ENCODE data around the gene AQP5.

The AQP5 gene

GRCh38 chr12:49946086-49946485 lies 15.6 kb upstream of the AQP5 start:
- Histone ChIP-seq H3K4me1 (ENCODE audit: control insufficient read depth, insufficient read depth, low read length) (peaks cover 27% of the 10 kb centered on the region), H3K9me3 (ENCODE audit: control insufficient read depth, low read length) (no peaks in the 10 kb centered on the region), H3K27me3 (ENCODE audit: control insufficient read depth, insufficient read depth, low read length) (no peaks in the 10 kb centered on the region), H3K9ac (ENCODE audit: low read length) (no peak overlapping the region), H3K36me3 (ENCODE audit: control insufficient read depth, insufficient read depth, low read length) (no peaks in the 10 kb centered on the region), H3K4me3 (ENCODE audit: low read length) (no peak overlapping the region)

GRCh38 chr12:49946497-49946896 lies 15.2 kb upstream of the AQP5 start:
- peaks cover 27% of the 10 kb centered on the region for H3K4me1 ChIP-seq (ENCODE audit: control insufficient read depth, insufficient read depth, low read length)
- no peak overlapping the region for H3K9ac ChIP-seq (ENCODE audit: low read length)
- H3K4me3 ChIP-seq (ENCODE audit: low read length), result no peak overlapping the region
- H3K36me3 ChIP-seq (ENCODE audit: control insufficient read depth, insufficient read depth, low read length), result no peaks in the 10 kb centered on the region
- H3K27me3 ChIP-seq (ENCODE audit: control insufficient read depth, insufficient read depth, low read length), result no peaks in the 10 kb centered on the region
- no peaks in the 10 kb centered on the region for H3K9me3 ChIP-seq (ENCODE audit: control insufficient read depth, low read length)

- no peaks in the 10 kb centered on the region for H3K9me3 ChIP-seq (ENCODE audit: control insufficient read depth, low read length)
- H3K4me3 ChIP-seq (ENCODE audit: low read length), result no peak overlapping the region
- no peaks in the 10 kb centered on the region for H3K27me3 ChIP-seq (ENCODE audit: control insufficient read depth, insufficient read depth, low read length)
- peaks cover 33% of the 10 kb centered on the region for H3K4me1 ChIP-seq (ENCODE audit: control insufficient read depth, insufficient read depth, low read length)
- no peak overlapping the region for H3K9ac ChIP-seq (ENCODE audit: low read length)
- H3K36me3 ChIP-seq (ENCODE audit: control insufficient read depth, insufficient read depth, low read length), result no peaks in the 10 kb centered on the region
These were observed 14.0 kb upstream of the AQP5 start for GRCh38 chr12:49947593-49948226.

GRCh38 chr12:49948866-49949845 lies 12.5 kb upstream of the AQP5 start:
- Histone ChIP-seq H3K36me3 (ENCODE audit: control insufficient read depth, insufficient read depth, low read length) (no peaks in the 10 kb centered on the region), H3K9me3 (ENCODE audit: control insufficient read depth, low read length) (no peaks in the 10 kb centered on the region), H3K27me3 (ENCODE audit: control insufficient read depth, insufficient read depth, low read length) (peaks cover under 1% of the 10 kb centered on the region), H3K4me3 (ENCODE audit: low read length) (no peak overlapping the region), H3K9ac (ENCODE audit: low read length) (no peak overlapping the region), H3K4me1 (ENCODE audit: control insufficient read depth, insufficient read depth, low read length) (peaks cover 30% of the 10 kb centered on the region)

GRCh38 chr12:49949866-49950265 lies 11.8 kb upstream of the AQP5 start:
- no peaks in the 10 kb centered on the region for H3K36me3 ChIP-seq (ENCODE audit: control insufficient read depth, insufficient read depth, low read length)
- H3K27me3 ChIP-seq (ENCODE audit: control insufficient read depth, insufficient read depth, low read length), result peaks cover 7% of the 10 kb centered on the region
- no peak overlapping the region for H3K9ac ChIP-seq (ENCODE audit: low read length)
- no peak overlapping the region for H3K4me3 ChIP-seq (ENCODE audit: low read length)
- H3K9me3 ChIP-seq (ENCODE audit: control insufficient read depth, low read length), result no peaks in the 10 kb centered on the region
- peaks cover 30% of the 10 kb centered on the region for H3K4me1 ChIP-seq (ENCODE audit: control insufficient read depth, insufficient read depth, low read length)

- Histone ChIP-seq H3K4me3 (ENCODE audit: low read length) (no peak within 1 kb of the TSS), H3K36me3 (ENCODE audit: control insufficient read depth, insufficient read depth, low read length) (no peaks in the 10 kb centered on the region), H3K9ac (ENCODE audit: low read length) (no peak within 1 kb of the TSS), H3K9me3 (ENCODE audit: control insufficient read depth, low read length) (no peaks in the 10 kb centered on the region), H3K4me1 (ENCODE audit: control insufficient read depth, insufficient read depth, low read length) (peaks cover 25% of the 10 kb centered on the region), H3K27me3 (ENCODE audit: control insufficient read depth, insufficient read depth, low read length) (peaks cover 12% of the 10 kb centered on the region)
These were observed 11.1 kb upstream of the AQP5 start, which contains the start of gene AQP2 for GRCh38 chr12:49950273-49951251. TSS of gene AQP2 (plus strand) at chr12:49950737. CDS start at chr12:49950831, 94 bp downstream.

GRCh38 chr12:49951411-49952240 lies 10.0 kb upstream of the AQP5 start:
- no peak overlapping the region for H3K9ac ChIP-seq (ENCODE audit: low read length)
- H3K36me3 ChIP-seq (ENCODE audit: control insufficient read depth, insufficient read depth, low read length), result no peaks in the 10 kb centered on the region
- H3K4me1 ChIP-seq (ENCODE audit: control insufficient read depth, insufficient read depth, low read length), result peaks cover 21% of the 10 kb centered on the region
- no peaks in the 10 kb centered on the region for H3K9me3 ChIP-seq (ENCODE audit: control insufficient read depth, low read length)
- H3K27me3 ChIP-seq (ENCODE audit: control insufficient read depth, insufficient read depth, low read length), result peaks cover 22% of the 10 kb centered on the region
- H3K4me3 ChIP-seq (ENCODE audit: low read length), result no peak overlapping the region

- Histone ChIP-seq H3K4me1 (ENCODE audit: control insufficient read depth, insufficient read depth, low read length) (peaks cover 21% of the 10 kb centered on the region), H3K36me3 (ENCODE audit: control insufficient read depth, insufficient read depth, low read length) (no peaks in the 10 kb centered on the region), H3K4me3 (ENCODE audit: low read length) (no peak overlapping the region), H3K27me3 (ENCODE audit: control insufficient read depth, insufficient read depth, low read length) (peaks cover 30% of the 10 kb centered on the region), H3K9ac (ENCODE audit: low read length) (no peak overlapping the region), H3K9me3 (ENCODE audit: control insufficient read depth, low read length) (no peaks in the 10 kb centered on the region)
These were observed 9.1 kb upstream of the AQP5 start for GRCh38 chr12:49952391-49953055.

GRCh38 chr12:49953151-49953550 lies 8.5 kb upstream of the AQP5 start:
- H3K27me3 ChIP-seq (ENCODE audit: control insufficient read depth, insufficient read depth, low read length), result peaks cover 36% of the 10 kb centered on the region
- H3K4me3 ChIP-seq (ENCODE audit: low read length), result no peak overlapping the region
- no peaks in the 10 kb centered on the region for H3K9me3 ChIP-seq (ENCODE audit: control insufficient read depth, low read length)
- H3K36me3 ChIP-seq (ENCODE audit: control insufficient read depth, insufficient read depth, low read length), result no peaks in the 10 kb centered on the region
- H3K4me1 ChIP-seq (ENCODE audit: control insufficient read depth, insufficient read depth, low read length), result peaks cover 21% of the 10 kb centered on the region
- H3K9ac ChIP-seq (ENCODE audit: low read length), result no peak overlapping the region

GRCh38 chr12:49953961-49954846 lies 7.5 kb upstream of the AQP5 start:
- no peaks in the 10 kb centered on the region for H3K9me3 ChIP-seq (ENCODE audit: control insufficient read depth, low read length)
- peaks cover 21% of the 10 kb centered on the region for H3K4me1 ChIP-seq (ENCODE audit: control insufficient read depth, insufficient read depth, low read length)
- peaks cover 45% of the 10 kb centered on the region for H3K27me3 ChIP-seq (ENCODE audit: control insufficient read depth, insufficient read depth, low read length)
- H3K4me3 ChIP-seq (ENCODE audit: low read length), result no peak overlapping the region
- no peak overlapping the region for H3K9ac ChIP-seq (ENCODE audit: low read length)
- no peaks in the 10 kb centered on the region for H3K36me3 ChIP-seq (ENCODE audit: control insufficient read depth, insufficient read depth, low read length)

Data from mucosa of stomach (tissue), 1 donor.